Vagina (tissue), 2 donors: ENCODE data around the gene GUCY1A1. TPM values are rescaled to one million over a fixed set of nuclear protein-coding genes. Genes with fewer than 3 reads are reported as not detected.

Experiments used
- DNase-seq, 2 donors: peaks; one replicate each; pipeline ENCODE4 v3.0.0-alpha.2; 2017; ENCODE audit errors: extremely low spot score in 2 of 2
- H3K27ac ChIP-seq: fragments of 200-600 bp; sonication (generic); one replicate; pipeline ENCODE4 v1.5.1; 2019
- H3K27me3 ChIP-seq: fragments of 200-600 bp; sonication (generic); one replicate; pipeline ENCODE4 v1.5.1; 2019
- H3K36me3 ChIP-seq, 2 donors: fragments of 200-600 bp; sonication (generic); one replicate each; pipeline ENCODE4 v1.5.1; 2017 to 2019
- H3K4me1 ChIP-seq: fragments of 200-600 bp; sonication (generic); one replicate; pipeline ENCODE4 v1.5.1; 2019
- H3K4me3 ChIP-seq, 2 donors: fragments of 200-600 bp; sonication (generic); 1 replicate in 1 of 2; 2 replicates in 1 of 2; pipeline ENCODE4 v1.5.1; 2016 to 2019
- H3K9me3 ChIP-seq: fragments of 200-600 bp; sonication (generic); one replicate; pipeline ENCODE4 v1.5.1; 2019
- CTCF ChIP-seq, 3 experiments: fragments of 450-650 bp in 2 of 3; fragments of 200-600 bp in 1 of 3; sonication (generic) in 1 of 3; IDR thresholded peaks; one replicate each; pipeline ENCODE4 v1.5.1; 2017 to 2019; ENCODE audit warnings: antibody characterized with exemption in 3 of 3, mild to moderate bottlenecking in 2 of 3, moderate library complexity in 2 of 3
- POLR2A ChIP-seq, 2 donors: fragments of 450-650 bp; IDR thresholded peaks; one replicate each; pipeline ENCODE4 v1.6.1; 2017; ENCODE audit warnings: antibody characterized with exemption in 2 of 2, mild to moderate bottlenecking in 2 of 2, moderate library complexity in 2 of 2
- POLR2AphosphoS5 ChIP-seq, 2 donors: sonication (generic); formaldehyde crosslinking; IDR thresholded peaks; one replicate each; pipeline ENCODE4 v1.9.0; 2017; ENCODE audit warnings: antibody characterized with exemption in 2 of 2, mild to moderate bottlenecking in 2 of 2, low read depth in 1 of 2; ENCODE audit not compliant: insufficient read depth in 1 of 2
- intact Hi-C: fragments of 100-400 bp; cut with DNase I; formaldehyde crosslinking; loops from one replicate; pipeline ENCODE4 v1.15.1; 2023
- total RNA-seq: library from RNA; depleted of rRNA; stranded (reverse); fragments of >200 nt; gene quantifications from one replicate; pipeline ENCODE4 v1.2.3, GENCODE V29; 2016

The GUCY1A1 gene
- total RNA-seq, 1 donor from 2014 or later, result 21.6 TPM

DNA sequence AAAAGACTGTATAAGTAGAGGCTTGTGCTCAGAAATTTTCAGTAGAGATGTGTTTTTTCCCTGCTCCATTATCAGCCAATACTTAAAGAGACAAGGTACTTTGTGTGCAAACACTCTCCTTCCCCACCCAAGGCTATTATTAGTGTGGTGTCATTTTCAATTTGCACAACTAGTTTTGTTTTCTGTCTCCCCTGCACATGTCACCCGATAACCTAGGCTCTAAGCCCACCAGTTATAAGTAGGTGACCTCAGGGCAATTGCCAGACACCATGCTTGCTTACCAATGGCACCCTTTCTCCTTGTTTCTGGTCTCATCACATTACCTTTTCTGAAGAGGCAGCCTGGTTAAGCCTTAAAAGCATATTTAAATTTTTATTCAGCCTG is 8.0 kb upstream of the GUCY1A1 start:
- H3K27ac ChIP-seq, result no peak overlapping the region

DNA sequence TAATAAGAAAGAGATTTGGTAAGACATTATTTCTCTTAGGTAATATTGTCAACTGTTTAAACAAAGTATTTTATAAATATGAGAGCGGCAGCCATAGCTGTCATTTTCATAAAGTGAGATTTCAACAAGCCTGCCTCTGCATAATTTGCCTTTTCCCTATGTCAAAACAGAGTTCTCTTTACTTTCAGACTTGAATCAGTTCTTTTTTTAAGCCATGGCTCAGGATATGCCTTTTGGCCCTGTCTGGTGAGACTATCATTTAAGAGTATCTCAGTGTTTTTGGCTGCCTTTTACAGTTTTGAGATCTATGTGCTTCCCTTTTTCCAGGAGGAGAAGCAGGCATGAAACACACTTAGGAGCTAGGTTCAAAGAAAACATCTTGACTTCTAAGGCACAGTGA is 7.5 kb upstream of the GUCY1A1 start:
- no peak overlapping the region for H3K4me3 ChIP-seq
- H3K9me3 ChIP-seq, result no peaks in the 10 kb centered on the region
- TF ChIP-seq POLR2AphosphoS5 (IDR thresholded peaks at IDR 0.05; ENCODE audit: insufficient read depth in 1 of 2, low read depth in 1 of 2) (no peak), POLR2A (IDR thresholded peaks at IDR 0.05) (no peak), CTCF (IDR thresholded peaks at IDR 0.05) (no peak)
- H3K27ac ChIP-seq, result no peak overlapping the region
- no peak for DNase-seq
- no peaks in the 10 kb centered on the region for H3K4me1 ChIP-seq
- H3K36me3 ChIP-seq, result no peaks in the 10 kb centered on the region
- H3K27me3 ChIP-seq, result no peaks in the 10 kb centered on the region
- intact Hi-C loops, result no loop called here

More for the DNA sequence above, 8.0 kb upstream of the GUCY1A1 start:
- H3K36me3 ChIP-seq, result no peaks in the 10 kb centered on the region
- H3K4me1 ChIP-seq, result no peaks in the 10 kb centered on the region
- no peaks in the 10 kb centered on the region for H3K9me3 ChIP-seq
- no peak overlapping the region for H3K4me3 ChIP-seq
- intact Hi-C loops, result no loop called here
- TF ChIP-seq CTCF (IDR thresholded peaks at IDR 0.05) (no peak), POLR2AphosphoS5 (IDR thresholded peaks at IDR 0.05; ENCODE audit: insufficient read depth in 1 of 2, low read depth in 1 of 2) (no peak), POLR2A (IDR thresholded peaks at IDR 0.05) (no peak)
- no peaks in the 10 kb centered on the region for H3K27me3 ChIP-seq
- no peak for DNase-seq

DNA sequence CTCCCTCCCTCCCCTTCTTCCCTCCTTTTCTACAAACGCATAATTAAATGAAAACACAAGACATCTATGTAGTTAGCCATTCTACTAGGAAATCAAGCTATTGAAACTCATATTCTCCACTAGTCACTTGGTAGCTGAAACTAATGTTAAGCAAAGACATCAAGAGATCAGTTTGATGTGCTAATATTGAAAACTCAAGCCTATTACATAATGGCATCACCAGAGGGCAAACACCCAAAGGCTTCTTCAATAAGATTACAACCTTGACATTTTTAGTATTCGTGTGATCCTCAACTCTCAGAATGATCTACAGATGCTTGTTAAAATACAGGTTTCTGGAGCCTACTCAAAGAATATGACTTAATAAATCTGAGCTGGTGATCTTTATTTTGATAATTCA is 6.2 kb upstream of the GUCY1A1 start:
- no peaks in the 10 kb centered on the region for H3K9me3 ChIP-seq
- H3K4me3 ChIP-seq, result no peak overlapping the region
- DNase-seq, result no peak
- TF ChIP-seq POLR2AphosphoS5 (IDR thresholded peaks at IDR 0.05; ENCODE audit: insufficient read depth in 1 of 2, low read depth in 1 of 2), result no peak
- no peak for TF ChIP-seq CTCF (IDR thresholded peaks at IDR 0.05)
- no peak for TF ChIP-seq POLR2A (IDR thresholded peaks at IDR 0.05)
- H3K4me1 ChIP-seq, result no peaks in the 10 kb centered on the region
- no peak overlapping the region for H3K27ac ChIP-seq
- intact Hi-C loops, result loop anchor here (10.0 kb wide), 2 partner anchors 56 to 114 kb away; no protein-coding TSS in a partner anchor
- H3K27me3 ChIP-seq, result no peaks in the 10 kb centered on the region
- no peaks in the 10 kb centered on the region for H3K36me3 ChIP-seq

GRCh38 chr4:155665054-155665453 is 1.6 kb upstream of the GUCY1A1 start:
- peaks cover 4% of the 10 kb centered on the region for H3K4me1 ChIP-seq
- H3K27me3 ChIP-seq, result no peaks in the 10 kb centered on the region

More at GRCh38 chr4:155665054-155665453, 1.6 kb upstream of the GUCY1A1 start:
- Histone ChIP-seq H3K27ac (no peak overlapping the region), H3K4me3 (no peak overlapping the region), H3K36me3 (no peaks in the 10 kb centered on the region), H3K9me3 (no peaks in the 10 kb centered on the region)
- DNase-seq, result no peak
- no peak for TF ChIP-seq POLR2AphosphoS5 (IDR thresholded peaks at IDR 0.05; ENCODE audit: insufficient read depth in 1 of 2, low read depth in 1 of 2)
- TF ChIP-seq POLR2A (IDR thresholded peaks at IDR 0.05), result no peak
- TF ChIP-seq CTCF (IDR thresholded peaks at IDR 0.05), result no peak
- intact Hi-C loops, result loop anchor here (10.0 kb wide), 2 partner anchors 60 to 110 kb away; no protein-coding TSS in a partner anchor
